ENCODE data around the gene TMOD1. TPM values are rescaled to one million over a fixed set of nuclear protein-coding genes. Genes with fewer than 3 reads are reported as not detected.

The TMOD1 gene
- total and polyA plus RNA-seq, 4 experiments from 2014 or later: 2.1 to 3.3 (median 2.6) TPM

DNA sequence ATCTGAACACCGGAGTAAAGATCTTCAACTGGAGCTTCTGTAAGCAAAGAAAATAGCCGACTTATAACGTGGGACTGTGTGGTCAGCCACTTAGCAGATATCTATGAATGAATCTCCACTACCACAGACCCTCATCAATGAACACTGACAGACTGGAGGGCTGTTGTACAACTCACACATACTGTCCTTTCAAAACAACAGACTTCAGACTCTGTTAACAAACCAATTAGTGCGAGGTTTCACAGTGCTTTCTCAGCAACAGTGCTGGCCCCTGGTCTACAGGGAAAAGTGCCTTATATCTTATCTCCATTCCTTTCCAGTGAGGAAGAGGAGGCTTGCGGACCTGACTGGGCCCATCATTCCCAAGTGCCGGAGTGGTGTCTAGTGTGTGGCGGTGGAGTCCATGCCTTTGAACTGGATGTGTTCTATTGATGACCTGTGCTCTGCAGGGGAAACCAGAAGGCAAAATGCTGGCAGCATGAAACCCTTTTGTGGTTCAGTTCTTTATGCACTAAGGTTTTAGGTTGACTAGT lies 97.9 kb downstream of the TMOD1 start:
- Histone ChIP-seq H3K36me3 (ENCODE audit: insufficient read depth, low read length) (peaks cover 30% of the 10 kb centered on the region), H3K27ac (ENCODE audit: low read depth, low read length) (no peak overlapping the region), H3K27me3 (ENCODE audit: insufficient read depth, low read length) (no peaks in the 10 kb centered on the region), H3K4me3 (ENCODE audit: low read length in 2 of 2) (no peak overlapping the region), H3K4me1 (ENCODE audit: insufficient read depth, low read length) (no peaks in the 10 kb centered on the region), H3K9me3 (ENCODE audit: control insufficient read depth in 1 of 2, low read length in 2 of 2) (no peaks in the 10 kb centered on the region)
- no peak overlapping the region for H3K4me3 Mint-ChIP-seq
- H3K36me3 Mint-ChIP-seq: peaks cover 20 to 42% of the 10 kb centered on the region in 2 donors
- intact Hi-C loops (cut with micrococcal nuclease): no loop called here
- no peaks in the 10 kb centered on the region for H3K27me3 Mint-ChIP-seq
- POLR2A ChIA-PET (ENCODE audit: partially characterized antibody): interaction anchor here (0.8 to 1.4 kb wide), 2 partner anchors 34 to 186 kb away, joined by 4 read pairs; partner anchors contain the start of genes NCBP1 and TSTD2
- H3K9me3 Mint-ChIP-seq: no peaks in the 10 kb centered on the region
- H3K4me1 Mint-ChIP-seq: peaks cover 5 to 9% (median 7%) of the 10 kb centered on the region in 4 donors
- CTCF ChIA-PET (ENCODE audit: partially characterized antibody): interaction anchor here (0.9 to 5.7 kb wide), 37 partner anchors 9 to 745 kb away, joined by 3 to 105 read pairs (median 5); partner anchors contain the start of genes NCBP1, TDRD7, TMOD1 and TSTD2
- no peak overlapping the region for H3K27ac Mint-ChIP-seq
- DNase-seq: no peak

DNA sequence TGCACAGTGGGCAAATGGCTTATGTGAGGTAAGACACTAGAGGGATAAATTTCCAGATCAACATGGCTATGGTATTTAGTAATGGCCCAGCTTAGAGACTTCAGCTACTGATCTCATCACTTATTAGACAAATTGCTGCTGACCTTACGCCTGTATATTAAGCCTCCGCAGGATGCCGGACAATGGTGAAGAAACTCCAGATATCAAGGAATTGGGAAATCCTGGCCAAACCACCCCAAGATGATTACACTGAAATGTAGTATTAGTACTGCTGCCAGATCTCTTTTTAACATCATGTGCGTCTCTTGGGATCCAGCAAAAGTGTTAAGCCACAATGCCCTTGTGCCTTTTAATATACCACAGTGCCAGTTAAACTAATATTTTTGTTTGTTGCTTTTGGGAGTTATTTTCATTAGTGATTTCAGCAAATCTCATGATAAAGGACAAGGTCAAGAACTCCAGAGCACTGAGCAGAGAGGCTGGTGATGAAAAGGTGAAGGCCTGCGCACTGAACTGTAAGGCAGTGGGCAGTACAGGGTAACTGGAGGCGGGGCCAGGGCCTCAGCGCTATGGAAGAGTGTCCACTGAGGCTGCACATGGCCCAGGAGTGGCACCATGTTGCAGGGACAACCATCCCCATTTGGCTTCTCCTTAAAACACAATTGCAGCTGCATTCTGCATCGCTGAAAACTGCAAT lies 99.2 kb downstream of the TMOD1 start:
- POLR2A ChIA-PET (ENCODE audit: partially characterized antibody): no interaction called here
- Histone ChIP-seq H3K27ac (ENCODE audit: low read depth, low read length) (no peak overlapping the region), H3K27me3 (ENCODE audit: insufficient read depth, low read length) (no peaks in the 10 kb centered on the region), H3K36me3 (ENCODE audit: insufficient read depth, low read length) (peaks cover 43% of the 10 kb centered on the region), H3K4me3 (ENCODE audit: low read length in 2 of 2) (no peak overlapping the region), H3K4me1 (ENCODE audit: insufficient read depth, low read length) (no peaks in the 10 kb centered on the region), H3K9me3 (ENCODE audit: control insufficient read depth in 1 of 2, low read length in 2 of 2) (no peaks in the 10 kb centered on the region)
- peaks cover 5 to 9% (median 7%) of the 10 kb centered on the region in 4 donors for H3K4me1 Mint-ChIP-seq
- H3K36me3 Mint-ChIP-seq: peaks cover 26 to 54% of the 10 kb centered on the region in 2 donors
- CTCF ChIA-PET (ENCODE audit: partially characterized antibody): interaction anchor here (1.8 to 5.7 kb wide), 4 partner anchors 82 to 743 kb away, joined by 4 to 68 read pairs (median 22); no protein-coding TSS in a partner anchor
- intact Hi-C loops (cut with micrococcal nuclease): no loop called here
- H3K4me3 Mint-ChIP-seq: no peak overlapping the region
- no peak for DNase-seq
- H3K9me3 Mint-ChIP-seq: no peaks in the 10 kb centered on the region
- H3K27ac Mint-ChIP-seq: peak overlapping the region in 1 of 7 donors; percentile 32
- H3K27me3 Mint-ChIP-seq: no peaks in the 10 kb centered on the region

DNA sequence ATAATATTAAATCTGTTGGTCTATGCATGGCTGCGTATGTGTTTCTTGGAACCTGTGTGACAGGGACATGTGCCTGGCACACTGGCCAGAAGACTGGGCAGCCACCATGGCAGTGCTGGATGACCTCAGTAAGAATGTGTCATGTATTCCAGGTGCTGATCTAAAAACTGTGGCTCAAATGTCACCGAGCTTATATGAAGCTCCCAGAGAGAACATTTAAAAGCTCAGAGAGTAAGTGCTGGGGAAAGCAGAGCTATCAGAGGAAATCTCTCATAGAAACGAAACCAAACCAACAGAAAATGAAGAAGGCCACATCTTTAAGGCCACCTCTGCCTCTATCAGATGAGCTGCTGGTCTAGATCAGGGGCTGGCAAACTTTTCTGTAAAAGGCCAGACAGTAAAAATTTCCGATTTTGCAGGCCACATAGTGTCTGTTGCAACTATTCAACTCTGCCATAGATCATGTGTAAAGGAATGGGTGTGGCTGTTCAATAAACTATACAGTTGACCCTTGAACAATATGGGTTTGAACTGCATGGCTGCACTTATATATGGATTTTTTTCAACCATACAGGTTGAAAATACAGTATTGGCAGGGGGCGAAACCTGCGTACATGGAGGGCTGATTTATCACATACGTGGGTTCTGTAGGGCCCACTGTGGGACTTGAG lies 99.9 kb downstream of the TMOD1 start:
- H3K9me3 Mint-ChIP-seq: no peaks in the 10 kb centered on the region
- no peak overlapping the region for H3K4me3 ChIP-seq (ENCODE audit: low read length in 2 of 2)
- no peaks in the 10 kb centered on the region for H3K4me1 ChIP-seq (ENCODE audit: insufficient read depth, low read length)
- POLR2A ChIA-PET (ENCODE audit: partially characterized antibody): no interaction called here
- H3K4me1 Mint-ChIP-seq: peaks cover 5 to 9% (median 7%) of the 10 kb centered on the region in 4 donors
- CTCF ChIA-PET (ENCODE audit: partially characterized antibody): interaction anchor here (0.7 to 5.7 kb wide), 2 partner anchors 8 to 132 kb away, joined by 4 to 68 read pairs; no protein-coding TSS in a partner anchor
- no peaks in the 10 kb centered on the region for H3K27me3 ChIP-seq (ENCODE audit: insufficient read depth, low read length)
- peaks cover 48% of the 10 kb centered on the region for H3K36me3 ChIP-seq (ENCODE audit: insufficient read depth, low read length)
- H3K27me3 Mint-ChIP-seq: no peaks in the 10 kb centered on the region
- DNase-seq: no peak
- H3K27ac Mint-ChIP-seq: no peak overlapping the region
- intact Hi-C loops (cut with micrococcal nuclease): no loop called here
- no peaks in the 10 kb centered on the region for H3K9me3 ChIP-seq (ENCODE audit: control insufficient read depth in 1 of 2, low read length in 2 of 2)
- peaks cover 29 to 59% of the 10 kb centered on the region in 2 donors for H3K36me3 Mint-ChIP-seq
- no peak overlapping the region for H3K4me3 Mint-ChIP-seq
- H3K27ac ChIP-seq (ENCODE audit: low read depth, low read length): no peak overlapping the region

DNA sequence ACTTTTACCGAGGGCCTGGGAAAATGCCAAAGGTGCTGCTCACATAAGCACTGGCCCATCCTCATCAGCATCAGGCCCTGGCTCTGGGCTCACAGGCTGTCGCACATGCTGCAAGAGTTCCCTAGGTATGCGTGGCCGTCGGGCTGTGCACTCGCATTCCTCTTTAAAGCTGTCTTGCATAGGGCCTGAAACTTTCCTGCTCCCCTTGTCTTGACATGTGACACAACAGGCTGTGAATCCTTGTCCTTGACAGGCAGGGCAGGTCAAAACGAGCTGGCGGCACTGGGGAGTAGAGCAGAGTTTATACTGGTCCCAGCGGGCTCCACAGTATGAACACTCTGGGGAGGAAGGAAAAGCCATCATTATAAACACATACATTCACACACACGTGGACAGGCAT lies 101.0 kb downstream of the TMOD1 start:
- no peaks in the 10 kb centered on the region for H3K9me3 ChIP-seq (ENCODE audit: control insufficient read depth in 1 of 2, low read length in 2 of 2)
- Mint-ChIP-seq H3K9me3 (no peaks in the 10 kb centered on the region), H3K27ac (no peak overlapping the region), H3K27me3 (no peaks in the 10 kb centered on the region), H3K4me1 (peaks cover 5 to 9% (median 7%) of the 10 kb centered on the region in 4 donors), H3K36me3 (peaks cover 34 to 64% of the 10 kb centered on the region in 2 donors), H3K4me3 (no peak overlapping the region)
- no peak overlapping the region for H3K4me3 ChIP-seq (ENCODE audit: low read length in 2 of 2)
- intact Hi-C loops (cut with micrococcal nuclease): no loop called here
- no peaks in the 10 kb centered on the region for H3K27me3 ChIP-seq (ENCODE audit: insufficient read depth, low read length)
- no peak for DNase-seq
- peaks cover 48% of the 10 kb centered on the region for H3K36me3 ChIP-seq (ENCODE audit: insufficient read depth, low read length)
- CTCF ChIA-PET (ENCODE audit: partially characterized antibody): interaction anchor here (1.8 to 5.7 kb wide), 2 partner anchors 13 to 133 kb away, joined by 10 to 68 read pairs; no protein-coding TSS in a partner anchor
- no peaks in the 10 kb centered on the region for H3K4me1 ChIP-seq (ENCODE audit: insufficient read depth, low read length)
- no peak overlapping the region for H3K27ac ChIP-seq (ENCODE audit: low read depth, low read length)
- POLR2A ChIA-PET (ENCODE audit: partially characterized antibody): no interaction called here

DNA sequence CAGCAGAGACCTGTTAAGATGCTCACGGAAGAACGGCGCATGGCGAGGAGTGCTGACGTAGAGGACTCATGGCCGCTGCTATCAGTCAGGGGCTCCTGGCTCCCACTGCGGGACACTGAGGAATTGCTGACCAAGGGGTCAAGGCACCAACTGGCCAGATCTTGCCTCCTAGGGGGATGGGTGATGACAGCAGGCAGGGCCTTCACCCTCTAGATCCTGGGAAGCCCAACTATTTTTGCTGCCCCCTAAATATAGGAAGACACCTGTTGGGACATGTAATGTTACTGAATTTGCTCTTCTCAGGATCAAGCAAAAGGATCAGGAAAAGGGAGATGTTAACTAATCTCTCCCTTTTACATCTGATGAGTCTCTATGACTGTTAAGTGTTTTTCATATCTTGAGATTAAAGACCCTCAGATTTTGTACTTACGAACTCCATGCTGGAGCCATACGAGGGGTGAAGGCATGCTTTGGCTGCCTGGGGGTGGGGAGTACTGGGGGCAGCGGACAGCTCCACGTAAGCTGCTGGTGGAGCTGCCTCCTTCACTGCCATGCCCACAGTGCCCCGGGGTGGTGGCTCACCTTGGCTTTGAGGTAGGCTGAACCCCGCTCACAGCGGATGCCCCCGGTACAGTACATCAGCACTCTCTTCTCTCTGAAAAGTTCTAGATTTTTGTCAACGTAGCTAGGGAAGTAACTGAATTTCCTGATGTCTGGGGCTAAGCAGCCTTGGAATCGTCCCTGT lies 103.6 kb downstream of the TMOD1 start:
- H3K9me3 Mint-ChIP-seq: no peaks in the 10 kb centered on the region
- H3K27ac Mint-ChIP-seq: peak overlapping the region in 1 of 7 donors; percentile 48
- H3K27ac ChIP-seq (ENCODE audit: low read depth, low read length): no peak overlapping the region
- H3K9me3 ChIP-seq (ENCODE audit: control insufficient read depth in 1 of 2, low read length in 2 of 2): no peaks in the 10 kb centered on the region
- no peaks in the 10 kb centered on the region for H3K4me1 ChIP-seq (ENCODE audit: insufficient read depth, low read length)
- H3K36me3 Mint-ChIP-seq: peaks cover 34 to 65% of the 10 kb centered on the region in 2 donors
- no peak overlapping the region for H3K4me3 Mint-ChIP-seq
- no peaks in the 10 kb centered on the region for H3K4me1 Mint-ChIP-seq
- no peaks in the 10 kb centered on the region for H3K27me3 Mint-ChIP-seq
- intact Hi-C loops (cut with micrococcal nuclease): no loop called here
- CTCF ChIA-PET (ENCODE audit: partially characterized antibody): interaction anchor here (1.6 kb wide), 1 partner anchor 10 kb away, joined by 4 read pairs; no protein-coding TSS in a partner anchor
- POLR2A ChIA-PET (ENCODE audit: partially characterized antibody): no interaction called here
- H3K4me3 ChIP-seq (ENCODE audit: low read length in 2 of 2): no peak overlapping the region
- no peaks in the 10 kb centered on the region for H3K27me3 ChIP-seq (ENCODE audit: insufficient read depth, low read length)
- peaks cover 47% of the 10 kb centered on the region for H3K36me3 ChIP-seq (ENCODE audit: insufficient read depth, low read length)
- DNase-seq: no peak

DNA sequence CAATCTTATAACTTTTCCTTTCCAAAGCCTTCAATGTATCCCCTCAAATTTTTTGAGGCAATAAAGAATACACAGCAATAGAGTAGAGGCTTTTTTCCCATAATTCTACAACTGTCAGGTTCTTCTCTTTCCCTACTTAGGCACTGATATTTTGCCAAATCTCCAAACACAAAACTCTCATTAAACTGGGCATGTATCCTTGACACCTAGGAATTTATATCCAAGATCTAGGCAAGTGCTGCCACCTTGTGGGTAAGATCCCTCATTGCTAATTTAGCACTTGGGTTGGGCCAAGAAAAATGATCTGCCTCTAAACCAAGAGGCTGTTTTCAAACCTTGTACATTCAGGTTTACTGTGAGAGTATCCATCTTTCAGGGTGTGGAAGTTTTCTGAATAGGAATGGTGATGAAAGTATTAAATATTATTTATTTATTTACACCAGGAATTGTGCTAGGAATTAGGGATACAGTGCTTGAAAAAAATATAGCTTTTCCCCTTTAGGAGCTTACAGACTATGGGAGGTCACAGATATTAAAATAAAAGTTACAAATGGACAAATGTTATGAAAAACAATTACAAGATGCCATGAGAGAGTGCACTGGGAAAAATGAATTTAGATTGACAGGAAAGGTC lies 114.1 kb downstream of the TMOD1 start:
- no peaks in the 10 kb centered on the region for H3K27me3 Mint-ChIP-seq
- H3K4me3 Mint-ChIP-seq: no peak overlapping the region
- peaks cover 19% of the 10 kb centered on the region for H3K36me3 ChIP-seq (ENCODE audit: insufficient read depth, low read length)
- POLR2A ChIA-PET (ENCODE audit: partially characterized antibody): interaction anchor here (1.2 to 1.7 kb wide), 2 partner anchors 17 to 203 kb away, joined by 6 to 8 read pairs; partner anchors contain the start of genes NCBP1, TDRD7 and TSTD2
- H3K4me3 ChIP-seq (ENCODE audit: low read length in 2 of 2): no peak overlapping the region
- H3K27ac ChIP-seq (ENCODE audit: low read depth, low read length): no peak overlapping the region
- peaks cover 0 to 1% (median 0%) of the 10 kb centered on the region in 4 donors for H3K4me1 Mint-ChIP-seq
- H3K9me3 Mint-ChIP-seq: no peaks in the 10 kb centered on the region
- H3K36me3 Mint-ChIP-seq: peaks cover 20 to 61% of the 10 kb centered on the region in 2 donors
- peak; percentile 49 to 63 (median 57) for DNase-seq
- CTCF ChIA-PET (ENCODE audit: partially characterized antibody): interaction anchor here (0.6 to 11.0 kb wide), 30 partner anchors 7 to 839 kb away, joined by 3 to 105 read pairs (median 4); partner anchors contain the start of genes NCBP1, TDRD7 and TSTD2
- H3K9me3 ChIP-seq (ENCODE audit: control insufficient read depth in 1 of 2, low read length in 2 of 2): no peaks in the 10 kb centered on the region
- no peaks in the 10 kb centered on the region for H3K27me3 ChIP-seq (ENCODE audit: insufficient read depth, low read length)
- no peaks in the 10 kb centered on the region for H3K4me1 ChIP-seq (ENCODE audit: insufficient read depth, low read length)
- intact Hi-C loops (cut with micrococcal nuclease): loop anchor here (1.0 kb wide), 4 partner anchors 147 to 758 kb away; no protein-coding TSS in a partner anchor
- peak overlapping the region in 2 of 7 donors; percentile 1 to 10 for H3K27ac Mint-ChIP-seq

All from CD4-positive, alpha-beta memory T cell (primary cell).